SK-N-SH treated with all-trans-retinoic acid at 6 μM for 48 hours (cell line): Measurements from ENCODE around the gene ARMC7.

Source experiments
- BACH2 ChIP-seq: fragments of 250-450 bp; sonication (Bioruptor Pico); IDR thresholded peaks from 2 replicates; pipeline ENCODE4 v1.9.0; 2021; ENCODE audit warnings: mild to moderate bottlenecking, borderline replicate concordance
- CREB5 ChIP-seq: fragments of 250-450 bp; sonication (Bioruptor Pico); IDR thresholded peaks from 2 replicates; pipeline ENCODE4 v1.5.1; 2020; ENCODE audit warnings: low read depth, mild to moderate bottlenecking, moderate library complexity
- CSDC2 ChIP-seq: fragments of 250-450 bp; sonication (Bioruptor Pico); IDR thresholded peaks from 2 replicates; pipeline ENCODE4 v1.5.0; 2020; ENCODE audit warnings: mild to moderate bottlenecking, moderate library complexity
- CSRNP3 ChIP-seq: fragments of 250-450 bp; sonication (Bioruptor Pico); IDR thresholded peaks from 2 replicates; pipeline ENCODE4 v1.5.1; 2021; ENCODE audit warnings: mild to moderate bottlenecking, moderate library complexity
- GLIS3 ChIP-seq: fragments of 250-450 bp; sonication (Bioruptor Pico); IDR thresholded peaks from 2 replicates; pipeline ENCODE4 v1.5.0; 2020; ENCODE audit warnings: mild to moderate bottlenecking, moderate library complexity
- OSR1 ChIP-seq: fragments of 250-450 bp; sonication (Bioruptor Pico); IDR thresholded peaks from 2 replicates; pipeline ENCODE4 v1.8.0; 2022; ENCODE audit warnings: moderate library complexity, mild to moderate bottlenecking, inconsistent platforms
- RARB ChIP-seq: fragments of 250-450 bp; sonication (Bioruptor Pico); IDR thresholded peaks from 2 replicates; pipeline ENCODE4 v1.8.0; 2021; ENCODE audit warnings: mild to moderate bottlenecking, moderate library complexity
- TCF4 ChIP-seq: fragments of 250-450 bp; sonication (Bioruptor Pico); IDR thresholded peaks from 2 replicates; pipeline ENCODE4 v1.8.0; 2021; ENCODE audit warnings: mild to moderate bottlenecking, moderate library complexity, borderline replicate concordance
- TSHZ2 ChIP-seq: fragments of 250-450 bp; sonication (Bioruptor Pico); IDR thresholded peaks from 2 replicates; pipeline ENCODE4 v1.5.0; 2020; ENCODE audit warnings: mild to moderate bottlenecking, moderate library complexity
- ZFP3 ChIP-seq: fragments of 250-450 bp; sonication (Bioruptor Pico); IDR thresholded peaks from 2 replicates; pipeline ENCODE4 v1.5.0; 2020; ENCODE audit warnings: mild to moderate bottlenecking, moderate library complexity
- ZFP30 ChIP-seq: fragments of 450-650 bp; formaldehyde crosslinking; IDR thresholded peaks from 2 replicates; pipeline ENCODE4 v1.5.0; 2022; ENCODE audit warnings: mild to moderate bottlenecking, moderate library complexity
- ZNF565 ChIP-seq: fragments of 450-650 bp; formaldehyde crosslinking; conservative IDR thresholded peaks from 2 replicates; pipeline ENCODE4 v1.5.0; 2020; ENCODE audit warnings: low read depth, mild to moderate bottlenecking, moderate library complexity
- ZNF8 ChIP-seq: fragments of 450-650 bp; formaldehyde crosslinking; IDR thresholded peaks from 2 replicates; pipeline ENCODE4 v1.5.0; 2020; ENCODE audit warnings: mild to moderate bottlenecking, moderate library complexity
- TF ChIP-seq, protein P1 (sequence below): fragments of 250-450 bp; sonication (Bioruptor Pico); IDR thresholded peaks from 2 replicates; pipeline ENCODE4 v1.8.0; 2020; ENCODE audit warnings: mild to moderate bottlenecking, moderate library complexity, borderline replicate concordance

GRCh38 chr17:75110234-75110937, 617 bp downstream of the ARMC7 start:
- TF ChIP-seq TCF4 (CRISPR knock-in tag) (no peak), BACH2 (no peak), TSHZ2 (CRISPR knock-in tag) (no peak), CREB5 (CRISPR knock-in tag) (no peak), ZNF8 (no peak), CSDC2 (CRISPR knock-in tag) (no peak), OSR1 (CRISPR knock-in tag) (no peak), ZFP3 (CRISPR knock-in tag) (no peak), ZFP30 (CRISPR knock-in tag) (no peak), CSRNP3 (CRISPR knock-in tag) (no peak), GLIS3 (CRISPR knock-in tag) (no peak), RARB (no peak), ZNF565 (no peak)
- TF ChIP-seq, protein P1, sequence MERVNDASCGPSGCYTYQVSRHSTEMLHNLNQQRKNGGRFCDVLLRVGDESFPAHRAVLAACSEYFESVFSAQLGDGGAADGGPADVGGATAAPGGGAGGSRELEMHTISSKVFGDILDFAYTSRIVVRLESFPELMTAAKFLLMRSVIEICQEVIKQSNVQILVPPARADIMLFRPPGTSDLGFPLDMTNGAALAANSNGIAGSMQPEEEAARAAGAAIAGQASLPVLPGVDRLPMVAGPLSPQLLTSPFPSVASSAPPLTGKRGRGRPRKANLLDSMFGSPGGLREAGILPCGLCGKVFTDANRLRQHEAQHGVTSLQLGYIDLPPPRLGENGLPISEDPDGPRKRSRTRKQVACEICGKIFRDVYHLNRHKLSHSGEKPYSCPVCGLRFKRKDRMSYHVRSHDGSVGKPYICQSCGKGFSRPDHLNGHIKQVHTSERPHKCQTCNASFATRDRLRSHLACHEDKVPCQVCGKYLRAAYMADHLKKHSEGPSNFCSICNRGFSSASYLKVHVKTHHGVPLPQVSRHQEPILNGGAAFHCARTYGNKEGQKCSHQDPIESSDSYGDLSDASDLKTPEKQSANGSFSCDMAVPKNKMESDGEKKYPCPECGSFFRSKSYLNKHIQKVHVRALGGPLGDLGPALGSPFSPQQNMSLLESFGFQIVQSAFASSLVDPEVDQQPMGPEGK (CRISPR knock-in tag) = no peak
